Activated CD4-positive, alpha-beta T cell treated with anti-CD3 and anti-CD28 coated beads for 36 hours (primary cell): Measurements from ENCODE around the gene RPS6KA1. TPM values are rescaled to one million over a fixed set of nuclear protein-coding genes. Genes with fewer than 3 reads are reported as not detected.

Source experiments
- ATAC-seq: fragments of 200-7000 bp; cut with Tn5 transposase; one replicate; pipeline ENCODE4 v1.10.0; 2021; ENCODE audit warnings: mild to moderate bottlenecking, moderate library complexity
- CTCF ChIA-PET: fragments of 350-600 bp; sonication (Branson Sonifier 250); formaldehyde crosslinking; loops from one replicate; lab custom pipeline; 2021; ENCODE audit warnings: antibody characterized with exemption; lab: Charles Lee
- POLR2A ChIA-PET: fragments of 350-600 bp; sonication (Branson Sonifier 250); formaldehyde crosslinking; loops from one replicate; lab custom pipeline; 2021; ENCODE audit warnings: antibody characterized with exemption, inconsistent platforms; lab: Charles Lee
- DNase-seq: peaks from one replicate; pipeline ENCODE4 v3.0.0-alpha.2; 2020
- H3K27ac Mint-ChIP-seq: one replicate; pipeline ENCODE4 v1.8.0; 2021; ENCODE audit warnings: mixed read lengths
- H3K27me3 Mint-ChIP-seq: one replicate; pipeline ENCODE4 v1.8.0; 2021; ENCODE audit warnings: mixed read lengths
- H3K36me3 Mint-ChIP-seq: one replicate; pipeline ENCODE4 v1.8.0; 2021; ENCODE audit warnings: low read depth, mixed read lengths
- H3K4me1 Mint-ChIP-seq: one replicate; pipeline ENCODE4 v1.8.0; 2021; ENCODE audit warnings: mixed read lengths
- H3K4me3 Mint-ChIP-seq: one replicate; pipeline ENCODE4 v1.8.0; 2021; ENCODE audit warnings: mild to moderate bottlenecking, moderate library complexity, mixed read lengths
- H3K9me3 Mint-ChIP-seq: one replicate; pipeline ENCODE4 v1.8.0; 2021; ENCODE audit warnings: low read depth, mixed read lengths
- intact Hi-C, 2 experiments: fragments of 100-400 bp; cut with DNase I in 1 of 2; cut with micrococcal nuclease in 1 of 2; formaldehyde crosslinking; loops; one replicate each; pipeline versions ENCODE4 v1.14.2 to v1.15.1; 2022 to 2024; cut with DNase I, micrococcal nuclease
- total RNA-seq, 2 experiments: library from RNA; stranded (reverse); gene quantifications; one replicate each; pipeline ENCODE4 v1.2.3, GENCODE V29; 2021

Gene RPS6KA1
- total RNA-seq, 2 experiments from 2014 or later: 116 to 160 TPM

- peaks cover 55% of the 10 kb centered on the region for H3K36me3 Mint-ChIP-seq
- POLR2A ChIA-PET: no interaction called here
- intact Hi-C loops: no loop called here
- ATAC-seq: no peak
- peaks cover 2% of the 10 kb centered on the region for H3K4me1 Mint-ChIP-seq
- H3K27ac Mint-ChIP-seq: peak overlapping the region; percentile 13
- H3K27me3 Mint-ChIP-seq: no peaks in the 10 kb centered on the region
- DNase-seq: no peak
- no peaks in the 10 kb centered on the region for H3K9me3 Mint-ChIP-seq
- no peak overlapping the region for H3K4me3 Mint-ChIP-seq
- CTCF ChIA-PET: interaction anchor here (0.6 kb wide), 1 partner anchor 81 kb away, joined by 4 read pairs; no protein-coding TSS in a partner anchor
Measured at GRCh38 chr1:26553942-26554682, 24.6 kb downstream of the RPS6KA1 start.

DNA sequence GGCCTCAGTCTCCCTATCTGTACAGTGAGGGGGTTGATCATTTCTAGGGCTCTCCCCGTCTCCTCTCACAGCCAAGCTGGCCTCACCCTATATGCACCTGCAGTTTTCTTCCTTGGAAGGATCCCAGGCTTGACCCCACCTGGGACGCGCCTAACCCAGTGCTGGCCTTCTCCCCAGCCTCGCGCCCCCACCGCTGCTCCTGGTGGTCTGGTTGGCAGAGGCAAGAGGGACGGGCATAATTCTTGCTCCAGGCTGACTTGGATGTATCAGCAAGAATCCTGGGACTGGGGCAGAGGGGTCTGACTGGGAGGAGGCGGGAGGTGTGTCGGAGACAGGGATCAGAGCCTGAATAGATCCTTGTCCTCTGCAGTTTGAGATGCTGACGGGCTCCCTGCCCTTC lies 25.2 kb downstream of the RPS6KA1 start:
- intact Hi-C loops: no loop called here
- no peak overlapping the region for H3K27ac Mint-ChIP-seq
- POLR2A ChIA-PET: no interaction called here
- H3K4me1 Mint-ChIP-seq: peaks cover 2% of the 10 kb centered on the region
- DNase-seq: no peak
- H3K27me3 Mint-ChIP-seq: no peaks in the 10 kb centered on the region
- CTCF ChIA-PET: no interaction called here
- H3K4me3 Mint-ChIP-seq: no peak overlapping the region
- H3K36me3 Mint-ChIP-seq: peaks cover 55% of the 10 kb centered on the region
- no peaks in the 10 kb centered on the region for H3K9me3 Mint-ChIP-seq
- no peak for ATAC-seq

DNA sequence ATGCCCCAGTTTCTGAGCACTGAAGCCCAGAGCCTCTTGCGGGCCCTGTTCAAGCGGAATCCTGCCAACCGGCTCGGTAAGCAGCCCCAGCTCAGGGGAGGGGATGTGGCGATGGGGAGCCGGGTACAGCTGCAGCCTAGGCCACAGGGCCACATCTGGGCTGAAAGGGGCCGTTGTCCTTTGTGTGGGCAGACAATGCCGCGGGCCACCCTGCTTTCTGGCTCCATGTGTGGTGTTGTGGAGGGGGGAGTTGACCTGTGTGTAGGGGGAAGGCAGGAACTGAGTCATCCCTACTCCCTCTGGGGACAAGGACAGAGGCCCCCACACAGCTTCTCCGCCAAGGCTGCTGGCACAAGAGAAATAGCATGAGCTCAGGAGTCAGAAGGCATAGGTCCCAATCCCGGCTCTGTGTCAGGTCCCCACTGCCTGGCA lies 26.0 kb downstream of the RPS6KA1 start:
- H3K27me3 Mint-ChIP-seq: no peaks in the 10 kb centered on the region
- H3K27ac Mint-ChIP-seq: no peak overlapping the region
- no peak for DNase-seq
- no peak for ATAC-seq
- ChIA-PET CTCF (interaction anchor here (1.2 kb wide), 1 partner anchor 18 kb away, joined by 5 read pairs; no protein-coding TSS in a partner anchor), POLR2A (no interaction called here)
- H3K36me3 Mint-ChIP-seq: peaks cover 59% of the 10 kb centered on the region
- H3K9me3 Mint-ChIP-seq: no peaks in the 10 kb centered on the region
- intact Hi-C loops: no loop called here
- H3K4me3 Mint-ChIP-seq: no peak overlapping the region
- peaks cover 2% of the 10 kb centered on the region for H3K4me1 Mint-ChIP-seq

- H3K27ac Mint-ChIP-seq: peak overlapping the region; percentile 63
- intact Hi-C loops: no loop called here
- CTCF ChIA-PET: interaction anchor here (0.7 to 1.2 kb wide), 2 partner anchors 18 to 56 kb away, joined by 3 to 5 read pairs; no protein-coding TSS in a partner anchor
- ATAC-seq (no peak), DNase-seq (no peak)
- H3K27me3 Mint-ChIP-seq: no peaks in the 10 kb centered on the region
- H3K4me3 Mint-ChIP-seq: no peak overlapping the region
- POLR2A ChIA-PET: no interaction called here
- peaks cover 2% of the 10 kb centered on the region for H3K4me1 Mint-ChIP-seq
- H3K9me3 Mint-ChIP-seq: no peaks in the 10 kb centered on the region
- peaks cover 60% of the 10 kb centered on the region for H3K36me3 Mint-ChIP-seq
Measured at GRCh38 chr1:26556111-26556510, 26.6 kb downstream of the RPS6KA1 start.

DNA sequence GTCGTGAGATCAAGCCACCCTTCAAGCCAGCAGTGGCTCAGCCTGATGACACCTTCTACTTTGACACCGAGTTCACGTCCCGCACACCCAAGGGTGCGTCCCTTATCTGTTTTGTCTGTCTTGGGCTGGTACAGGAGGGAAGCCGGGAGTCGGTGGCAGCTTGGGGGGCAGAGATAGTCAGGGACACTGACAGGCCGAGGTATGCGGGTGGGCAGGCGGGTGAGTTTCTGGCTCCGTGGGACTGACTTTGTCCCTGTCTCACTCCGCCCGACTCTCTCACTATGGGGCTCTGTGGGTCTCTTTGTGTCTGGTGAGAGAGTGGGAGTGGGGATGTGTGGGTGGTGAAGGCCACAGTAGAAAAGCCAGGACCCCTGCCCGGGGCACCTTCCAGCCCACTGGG lies 27.4 kb downstream of the RPS6KA1 start:
- intact Hi-C loops: no loop called here
- no peak overlapping the region for H3K4me3 Mint-ChIP-seq
- H3K9me3 Mint-ChIP-seq: no peaks in the 10 kb centered on the region
- H3K27ac Mint-ChIP-seq: no peak overlapping the region
- ChIA-PET POLR2A (no interaction called here), CTCF (no interaction called here)
- ATAC-seq: no peak
- H3K36me3 Mint-ChIP-seq: peaks cover 62% of the 10 kb centered on the region
- no peaks in the 10 kb centered on the region for H3K27me3 Mint-ChIP-seq
- H3K4me1 Mint-ChIP-seq: peaks cover 2% of the 10 kb centered on the region
- no peak for DNase-seq

DNA sequence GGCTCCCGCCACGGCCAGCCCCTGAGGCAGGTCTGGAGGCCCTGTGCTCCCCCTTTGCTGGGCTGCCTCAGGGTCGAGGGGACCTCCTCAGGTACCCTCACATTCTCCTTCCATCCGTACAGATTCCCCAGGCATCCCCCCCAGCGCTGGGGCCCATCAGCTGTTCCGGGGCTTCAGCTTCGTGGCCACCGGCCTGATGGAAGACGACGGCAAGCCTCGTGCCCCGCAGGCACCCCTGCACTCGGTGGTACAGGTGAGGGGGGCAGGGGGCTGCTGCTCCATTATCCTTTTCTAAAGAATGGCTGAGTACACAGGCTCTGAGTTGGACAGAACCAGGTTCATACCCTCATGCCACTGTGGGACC lies 29.1 kb downstream of the RPS6KA1 start:
- ATAC-seq (no peak), DNase-seq (no peak)
- Mint-ChIP-seq H3K9me3 (no peaks in the 10 kb centered on the region), H3K36me3 (peaks cover 64% of the 10 kb centered on the region), H3K4me1 (peaks cover 2% of the 10 kb centered on the region), H3K4me3 (no peak overlapping the region), H3K27me3 (no peaks in the 10 kb centered on the region), H3K27ac (no peak overlapping the region)
- ChIA-PET POLR2A (no interaction called here), CTCF (no interaction called here)
- intact Hi-C loops: no loop called here

- peaks cover 64% of the 10 kb centered on the region for H3K36me3 Mint-ChIP-seq
- no peaks in the 10 kb centered on the region for H3K9me3 Mint-ChIP-seq
- no peak overlapping the region for H3K4me3 Mint-ChIP-seq
- ATAC-seq (no peak), DNase-seq (no peak)
- H3K27ac Mint-ChIP-seq: no peak overlapping the region
- peaks cover 2% of the 10 kb centered on the region for H3K4me1 Mint-ChIP-seq
- no peaks in the 10 kb centered on the region for H3K27me3 Mint-ChIP-seq
- POLR2A ChIA-PET: no interaction called here
- CTCF ChIA-PET: no interaction called here
- intact Hi-C loops: loop anchor here in 1 of 2 experiments (10.0 kb wide), 1 partner anchor 1846 kb away; no protein-coding TSS in a partner anchor
Measured at GRCh38 chr1:26560403-26560780, 30.8 kb downstream of the RPS6KA1 start.

GRCh38 chr1:26570287-26570686 lies 40.7 kb downstream of the RPS6KA1 start:
- CTCF ChIA-PET: interaction anchor here (0.6 to 1.5 kb wide), 5 partner anchors 11 to 749 kb away, joined by 3 to 5 read pairs (median 4); partner anchors contain the start of gene RPS6KA1
- POLR2A ChIA-PET: interaction anchor here (1.4 kb wide), 1 partner anchor 11 kb away, joined by 8 read pairs; no protein-coding TSS in a partner anchor
- H3K27ac Mint-ChIP-seq: peak overlapping the region; percentile 52
- no peak overlapping the region for H3K4me3 Mint-ChIP-seq
- DNase-seq (peak; percentile 37), ATAC-seq (peak; percentile 90)
- H3K4me1 Mint-ChIP-seq: peaks cover 23% of the 10 kb centered on the region
- intact Hi-C loops: no loop called here
- no peaks in the 10 kb centered on the region for H3K9me3 Mint-ChIP-seq
- H3K36me3 Mint-ChIP-seq: peaks cover 63% of the 10 kb centered on the region
- no peaks in the 10 kb centered on the region for H3K27me3 Mint-ChIP-seq

DNA sequence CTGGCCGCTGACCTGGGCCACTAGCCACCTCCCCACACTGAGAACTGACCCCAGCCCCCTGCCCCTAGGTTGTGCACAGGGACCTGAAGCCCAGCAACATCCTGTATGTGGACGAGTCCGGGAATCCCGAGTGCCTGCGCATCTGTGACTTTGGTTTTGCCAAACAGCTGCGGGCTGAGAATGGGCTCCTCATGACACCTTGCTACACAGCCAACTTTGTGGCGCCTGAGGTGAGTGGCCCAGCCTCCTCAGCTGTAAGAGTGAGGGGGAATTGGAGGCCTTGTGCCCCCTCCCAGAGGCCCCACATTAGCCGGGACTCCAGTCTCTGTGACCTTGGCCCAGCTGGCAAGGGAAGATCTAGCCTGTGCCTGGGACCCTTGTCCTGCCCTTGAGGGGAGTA lies 41.8 kb downstream of the RPS6KA1 start:
- H3K36me3 Mint-ChIP-seq: peaks cover 63% of the 10 kb centered on the region
- no peak for ATAC-seq
- no peak overlapping the region for H3K4me3 Mint-ChIP-seq
- ChIA-PET POLR2A (interaction anchor here (1.4 kb wide), 1 partner anchor 10 kb away, joined by 8 read pairs; no protein-coding TSS in a partner anchor), CTCF (interaction anchor here (1.5 kb wide), 1 partner anchor 10 kb away, joined by 5 read pairs; no protein-coding TSS in a partner anchor)
- no peak for DNase-seq
- H3K27ac Mint-ChIP-seq: no peak overlapping the region
- no peaks in the 10 kb centered on the region for H3K9me3 Mint-ChIP-seq
- intact Hi-C loops: no loop called here
- no peaks in the 10 kb centered on the region for H3K27me3 Mint-ChIP-seq
- H3K4me1 Mint-ChIP-seq: peaks cover 26% of the 10 kb centered on the region

- Mint-ChIP-seq H3K27me3 (no peaks in the 10 kb centered on the region), H3K9me3 (no peaks in the 10 kb centered on the region), H3K36me3 (peaks cover 49% of the 10 kb centered on the region), H3K4me3 (no peak overlapping the region), H3K4me1 (peaks cover 45% of the 10 kb centered on the region), H3K27ac (no peak overlapping the region)
- ATAC-seq (no peak), DNase-seq (no peak)
- intact Hi-C loops: no loop called here
- ChIA-PET POLR2A (no interaction called here), CTCF (no interaction called here)
Measured at GRCh38 chr1:26574018-26574417, 44.5 kb downstream of the RPS6KA1 start.

GRCh38 chr1:26574719-26575251 lies 45.2 kb downstream of the RPS6KA1 start:
- no peaks in the 10 kb centered on the region for H3K9me3 Mint-ChIP-seq
- H3K27ac Mint-ChIP-seq: peak overlapping the region; percentile 45
- ChIA-PET CTCF (no interaction called here), POLR2A (no interaction called here)
- H3K27me3 Mint-ChIP-seq: no peaks in the 10 kb centered on the region
- peaks cover 47% of the 10 kb centered on the region for H3K4me1 Mint-ChIP-seq
- ATAC-seq: no peak
- intact Hi-C loops: no loop called here
- no peak for DNase-seq
- peaks cover 41% of the 10 kb centered on the region for H3K36me3 Mint-ChIP-seq
- H3K4me3 Mint-ChIP-seq: no peak overlapping the region

- no peak for DNase-seq
- H3K4me1 Mint-ChIP-seq: peaks cover 46% of the 10 kb centered on the region
- H3K27ac Mint-ChIP-seq: no peak overlapping the region
- POLR2A ChIA-PET: no interaction called here
- ATAC-seq: no peak
- CTCF ChIA-PET: no interaction called here
- no peaks in the 10 kb centered on the region for H3K9me3 Mint-ChIP-seq
- H3K36me3 Mint-ChIP-seq: peaks cover 37% of the 10 kb centered on the region
- intact Hi-C loops: no loop called here
- no peaks in the 10 kb centered on the region for H3K27me3 Mint-ChIP-seq
- no peak overlapping the region for H3K4me3 Mint-ChIP-seq
Measured at GRCh38 chr1:26575348-26575747, 45.8 kb downstream of the RPS6KA1 start.
